Testis (tissue), 3 donors: ENCODE data around the gene BACH2. TPM values are rescaled to one million over a fixed set of nuclear protein-coding genes. Genes with fewer than 3 reads are reported as not detected.

Source experiments
- DNase-seq: peaks from one replicate; pipeline ENCODE4 v3.0.0-alpha.2; 2019
- H3K27ac ChIP-seq, 2 donors: fragments of 200-600 bp; sonication (generic); one replicate each; pipeline ENCODE4 v1.5.1; 2019
- H3K27me3 ChIP-seq: fragments of 200-600 bp; sonication (generic); one replicate; pipeline ENCODE4 v1.5.1; 2019
- H3K36me3 ChIP-seq: fragments of 200-600 bp; sonication (generic); one replicate; pipeline ENCODE4 v1.5.1; 2017; ENCODE audit warnings: low read depth; ENCODE audit errors: missing control alignments
- H3K4me1 ChIP-seq: fragments of 200-600 bp; sonication (generic); one replicate; pipeline ENCODE4 v1.5.1; 2019
- H3K4me3 ChIP-seq, 2 donors: fragments of 200-600 bp; sonication (generic); one replicate each; pipeline ENCODE4 v1.5.1; 2017 to 2019
- H3K9me3 ChIP-seq: fragments of 200-600 bp; sonication (generic); one replicate; pipeline ENCODE4 v1.5.1; 2017
- CTCF ChIP-seq, 3 experiments: fragments of 450-650 bp in 2 of 3; fragments of 200-600 bp in 1 of 3; sonication (generic) in 1 of 3; IDR thresholded peaks; one replicate each; pipeline ENCODE4 v1.5.1; 2016 to 2019; ENCODE audit warnings: antibody characterized with exemption in 3 of 3, mild to moderate bottlenecking in 2 of 3, moderate library complexity in 1 of 3
- POLR2A ChIP-seq: fragments of 450-650 bp; IDR thresholded peaks from one replicate; pipeline ENCODE4 v1.6.1; 2017; ENCODE audit warnings: antibody characterized with exemption, mild to moderate bottlenecking, moderate library complexity
- WGBS, 2 donors: methylation state at CpG; one replicate each; pipeline ENCODE4 v1.1.5; 2018; 5-methylcytosine and 5-hydroxymethylcytosine counted together
- intact Hi-C: fragments of 100-400 bp; cut with DNase I; formaldehyde crosslinking; loops from one replicate; pipeline ENCODE4 v1.15.1; 2023; ENCODE audit warnings: low total_unique reads
- polyA plus RNA-seq: library from polyadenylated mRNA; stranded (reverse); fragments of 350-450 nt; fragmentation: Illumina TruSeq; extraction: RNeasy Lipid Tissue Mini Kit (QIAGEN cat#74804); gene quantifications from one replicate; pipeline ENCODE4 v1.2.3, GENCODE V29; 2014; ENCODE audit warnings: low read depth, low replicate concordance; ENCODE audit not compliant: insufficient read depth
- total RNA-seq, 2 donors: library from RNA; depleted of rRNA; stranded (reverse); fragments of >200 nt; gene quantifications; one replicate each; pipeline ENCODE4 v1.2.3, GENCODE V29; 2016

Gene BACH2
- total and polyA plus RNA-seq, 3 donors from 2014 or later: 5.0 to 8.3 (median 6.5) TPM

GRCh38 chr6:90251295-90251992, 45.2 kb downstream of the BACH2 start:
- DNase-seq: no peak
- no peaks in the 10 kb centered on the region for H3K27me3 ChIP-seq
- no peak overlapping the region for H3K4me3 ChIP-seq
- intact Hi-C loops: no loop called here
- no peaks in the 10 kb centered on the region for H3K4me1 ChIP-seq
- WGBS, 2 donors: 89 to 90% methylated on average over 4 of the region's 4 CpGs
- TF ChIP-seq POLR2A (no peak), CTCF (IDR thresholded peaks at IDR 0.05) (no peak)
- H3K36me3 ChIP-seq: no peaks in the 10 kb centered on the region
- no peaks in the 10 kb centered on the region for H3K9me3 ChIP-seq
- H3K27ac ChIP-seq: no peak overlapping the region

- no peaks in the 10 kb centered on the region for H3K36me3 ChIP-seq
- no peaks in the 10 kb centered on the region for H3K4me1 ChIP-seq
- intact Hi-C loops: no loop called here
- DNase-seq: no peak
- no peak overlapping the region for H3K27ac ChIP-seq
- no peak overlapping the region for H3K4me3 ChIP-seq
- no peaks in the 10 kb centered on the region for H3K9me3 ChIP-seq
- WGBS, 2 donors: 85 to 94% methylated on average over 2 of the region's 2 CpGs
- no peak for TF ChIP-seq CTCF (IDR thresholded peaks at IDR 0.05)
- no peak for TF ChIP-seq POLR2A
- no peaks in the 10 kb centered on the region for H3K27me3 ChIP-seq
Measured at GRCh38 chr6:90250405-90250804, 46.2 kb downstream of the BACH2 start.

- TF ChIP-seq POLR2A (no peak), CTCF (IDR thresholded peaks at IDR 0.05) (no peak)
- Histone ChIP-seq H3K27ac (no peak overlapping the region), H3K4me1 (no peaks in the 10 kb centered on the region), H3K27me3 (no peaks in the 10 kb centered on the region), H3K4me3 (no peak overlapping the region), H3K36me3 (no peaks in the 10 kb centered on the region), H3K9me3 (no peaks in the 10 kb centered on the region)
- no peak for DNase-seq
- WGBS, 2 donors: 96 to 97% methylated on average over 8 of the region's 8 CpGs
- intact Hi-C loops: no loop called here
Measured at GRCh38 chr6:90249458-90249857, 47.2 kb downstream of the BACH2 start.

GRCh38 chr6:90249034-90249433, 47.6 kb downstream of the BACH2 start:
- no peak for TF ChIP-seq CTCF (IDR thresholded peaks at IDR 0.05)
- TF ChIP-seq POLR2A: no peak
- Histone ChIP-seq H3K36me3 (no peaks in the 10 kb centered on the region), H3K4me3 (no peak overlapping the region), H3K4me1 (no peaks in the 10 kb centered on the region), H3K27me3 (no peaks in the 10 kb centered on the region), H3K27ac (no peak overlapping the region), H3K9me3 (no peaks in the 10 kb centered on the region)
- no peak for DNase-seq
- intact Hi-C loops: no loop called here

- H3K4me1 ChIP-seq: no peaks in the 10 kb centered on the region
- H3K36me3 ChIP-seq: no peaks in the 10 kb centered on the region
- no peaks in the 10 kb centered on the region for H3K27me3 ChIP-seq
- intact Hi-C loops: no loop called here
- H3K4me3 ChIP-seq: no peak overlapping the region
- H3K27ac ChIP-seq: no peak overlapping the region
- no peaks in the 10 kb centered on the region for H3K9me3 ChIP-seq
- TF ChIP-seq POLR2A (no peak), CTCF (IDR thresholded peaks at IDR 0.05) (no peak)
- DNase-seq: no peak
Measured at GRCh38 chr6:90247262-90247661, 49.4 kb downstream of the BACH2 start.
